ENCODE data around the gene ZFAND6.
"Not testable (repeated sequence)": the region's sequence is repeated elsewhere in the genome, so short reads cannot be mapped to it uniquely, and the experiment has no call there.

ZFAND6 gene

GRCh38 chr15:80151576-80151975 lies 92.1 kb downstream of the ZFAND6 start:
- DNase-seq (ENCODE audit: low spot score): no peak

DNA sequence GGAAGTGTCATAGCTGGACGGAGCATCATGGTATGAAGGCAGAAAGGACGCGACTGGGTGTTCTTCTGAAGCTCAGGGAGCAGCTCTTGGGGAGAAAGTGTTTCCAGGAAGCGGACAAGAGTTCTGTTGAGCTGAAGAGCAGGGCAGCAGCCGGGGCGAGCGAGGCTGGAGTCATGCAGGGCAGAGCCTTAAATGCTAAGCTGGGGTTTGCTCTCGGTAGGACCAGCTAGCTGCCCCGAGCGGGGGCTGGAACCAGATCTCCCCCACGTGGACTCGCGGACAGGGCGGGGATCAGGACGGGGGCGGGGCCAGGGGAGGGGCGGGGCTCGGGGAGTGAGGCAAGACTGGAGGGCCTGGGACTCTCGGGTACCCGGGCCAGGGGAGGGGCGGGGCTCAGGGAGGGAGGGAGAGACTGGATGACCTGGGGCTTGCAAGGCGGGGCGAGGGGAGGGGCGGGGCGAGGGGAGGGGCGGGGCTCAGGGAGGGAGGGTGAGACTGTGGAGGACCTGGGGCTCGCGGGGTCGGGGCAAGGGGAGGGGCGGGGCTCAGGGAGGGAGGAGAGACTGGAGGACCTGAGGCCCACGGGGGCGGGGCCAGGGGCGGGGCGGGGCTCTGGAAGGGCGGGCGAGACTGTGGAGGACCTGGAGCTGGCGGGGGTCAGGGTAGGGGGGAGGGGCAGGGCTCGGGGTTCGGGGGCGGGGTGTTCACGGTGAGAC lies 92.9 kb downstream of the ZFAND6 start:
- DNase-seq (ENCODE audit: low spot score): peak; percentile 94

DNA sequence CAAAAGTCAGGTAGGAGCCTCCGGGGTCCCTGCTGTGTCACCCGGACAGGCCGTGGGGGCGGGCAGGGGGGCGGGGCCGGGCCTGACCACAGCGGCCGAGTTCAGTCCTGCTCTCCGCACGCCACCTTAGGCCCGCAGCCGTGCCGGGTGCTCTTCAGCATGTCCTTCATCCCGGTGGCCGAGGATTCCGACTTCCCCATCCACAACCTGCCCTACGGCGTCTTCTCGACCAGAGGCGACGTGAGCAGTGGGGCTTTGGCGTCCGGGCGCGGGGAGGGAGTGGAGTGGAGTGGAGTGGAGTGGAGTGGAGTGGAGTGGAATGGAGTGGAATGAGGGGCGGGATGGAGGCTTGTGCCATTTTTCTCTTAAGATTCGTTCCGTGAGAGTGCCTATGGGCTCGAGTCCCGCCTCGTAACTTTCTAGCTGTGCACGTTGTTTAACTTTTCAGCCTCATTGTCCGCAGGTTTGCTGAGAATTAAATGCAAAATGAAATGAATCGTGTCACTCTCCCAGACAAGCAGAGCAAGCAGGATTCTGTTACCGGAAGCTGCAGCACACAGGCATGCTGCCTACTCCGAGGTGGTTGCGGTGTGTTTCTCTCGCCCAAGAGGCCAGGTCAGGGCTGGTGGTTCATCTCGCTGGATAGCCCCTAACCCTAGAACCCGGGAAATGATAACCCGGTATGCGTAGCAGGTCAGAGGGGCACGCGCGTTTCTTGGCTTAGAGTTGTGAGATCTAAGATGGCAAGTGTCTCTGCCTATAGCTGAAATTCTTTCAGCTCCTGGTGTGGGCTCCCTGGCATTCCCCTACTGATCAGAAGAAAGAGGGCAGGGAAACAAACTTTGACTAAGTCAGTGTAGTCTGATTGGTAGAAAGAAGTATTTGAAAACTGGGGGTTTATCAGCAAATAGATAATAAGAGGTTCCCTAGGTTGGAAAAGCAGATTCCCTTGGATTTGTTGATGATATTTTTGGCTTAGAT lies 93.7 kb downstream of the ZFAND6 start, which contains the start of gene FAH:
FAH (plus strand) TSS at position 104 of the 981 bp plus-strand sequence; CDS start at position 160, 56 bp downstream.
- peak; percentile 70 for DNase-seq (ENCODE audit: low spot score)

GRCh38 chr15:80153900-80154299 lies 94.4 kb downstream of the ZFAND6 start:
- DNase-seq (ENCODE audit: low spot score): no peak

- no peak for DNase-seq (ENCODE audit: low spot score)
These were observed 94.9 kb downstream of the ZFAND6 start for GRCh38 chr15:80154336-80154735.

- DNase-seq (ENCODE audit: low spot score): no peak
These were observed 95.5 kb downstream of the ZFAND6 start for GRCh38 chr15:80155001-80155377.

- not testable (repeated sequence) for DNase-seq (ENCODE audit: low spot score)
These were observed 96.1 kb downstream of the ZFAND6 start for GRCh38 chr15:80155378-80156175.

DNA sequence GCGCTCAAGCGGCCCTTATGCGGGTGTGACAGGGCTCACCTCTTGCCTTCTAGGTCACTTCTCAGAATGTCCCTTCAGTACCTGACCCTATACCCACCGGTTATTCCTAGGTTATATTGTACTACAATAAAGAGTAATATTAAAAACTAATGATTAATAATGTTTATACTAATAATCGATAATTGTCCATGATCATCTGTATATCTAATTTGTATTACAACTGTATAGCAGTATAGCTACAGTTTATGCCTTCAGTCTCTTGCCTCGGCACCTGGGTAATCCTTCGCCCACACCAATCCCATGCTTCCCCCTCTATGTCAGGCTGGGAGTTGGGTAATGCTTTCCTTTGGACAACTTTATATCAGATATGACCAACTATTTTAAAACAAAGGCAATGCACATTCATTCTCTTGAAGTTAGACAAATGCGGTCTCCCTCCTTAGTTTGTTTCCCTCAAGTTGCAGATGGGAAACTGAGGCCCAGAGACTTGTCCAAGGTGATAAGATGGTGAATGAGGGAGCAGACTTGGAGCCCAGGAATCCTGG lies 96.8 kb downstream of the ZFAND6 start:
- no peak for DNase-seq (ENCODE audit: low spot score)

GRCh38 chr15:80157215-80157614 lies 97.7 kb downstream of the ZFAND6 start:
- DNase-seq (ENCODE audit: low spot score): no peak

GRCh38 chr15:80159301-80159700 lies 99.8 kb downstream of the ZFAND6 start:
- DNase-seq (ENCODE audit: low spot score): no peak

DNA sequence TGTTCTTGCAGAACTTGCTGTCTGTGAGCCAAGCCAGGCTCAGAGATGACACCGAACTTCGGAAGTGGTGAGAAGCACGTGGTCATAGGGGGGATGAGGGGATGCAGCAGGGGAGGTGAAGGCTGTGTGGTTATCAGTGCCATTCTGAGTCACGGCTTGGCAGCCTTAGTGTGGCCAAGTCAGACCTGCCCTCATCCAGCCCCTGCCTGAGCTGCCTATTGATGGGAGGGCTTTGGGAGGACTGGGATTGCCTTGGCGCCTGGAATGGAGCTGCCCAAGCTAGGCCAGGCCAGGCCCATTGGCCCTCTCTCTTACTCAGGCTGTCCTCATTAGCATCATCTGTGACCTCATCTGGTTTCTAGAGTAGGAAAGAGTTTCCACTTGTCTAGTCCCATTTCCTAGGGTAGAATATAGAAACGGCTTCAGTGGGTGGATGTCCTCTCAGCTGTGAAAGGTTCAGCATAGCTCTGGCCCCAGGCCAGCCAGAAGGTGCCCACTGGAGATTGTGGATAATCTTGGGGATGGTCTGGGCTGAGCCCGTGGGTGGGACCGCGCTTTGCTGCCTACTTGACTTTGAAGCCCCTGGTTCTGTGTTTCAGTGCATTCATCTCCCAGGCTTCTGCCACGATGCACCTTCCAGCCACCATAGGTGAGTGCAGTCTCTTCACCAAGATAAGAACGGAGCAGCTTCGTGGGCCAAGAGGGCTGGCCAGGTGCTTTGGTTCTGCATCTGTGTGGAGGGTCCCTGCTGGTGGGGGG lies 100.5 kb downstream of the ZFAND6 start:
- DNase-seq (ENCODE audit: low spot score): no peak

- DNase-seq (ENCODE audit: low spot score): peak; percentile 34
These were observed 101.2 kb downstream of the ZFAND6 start for GRCh38 chr15:80160570-80161156.

GRCh38 chr15:80161468-80162016 lies 102.1 kb downstream of the ZFAND6 start:
- no peak for DNase-seq (ENCODE audit: low spot score)

- DNase-seq (ENCODE audit: low spot score): no peak
These were observed 102.6 kb downstream of the ZFAND6 start for GRCh38 chr15:80162059-80162554.

DNA sequence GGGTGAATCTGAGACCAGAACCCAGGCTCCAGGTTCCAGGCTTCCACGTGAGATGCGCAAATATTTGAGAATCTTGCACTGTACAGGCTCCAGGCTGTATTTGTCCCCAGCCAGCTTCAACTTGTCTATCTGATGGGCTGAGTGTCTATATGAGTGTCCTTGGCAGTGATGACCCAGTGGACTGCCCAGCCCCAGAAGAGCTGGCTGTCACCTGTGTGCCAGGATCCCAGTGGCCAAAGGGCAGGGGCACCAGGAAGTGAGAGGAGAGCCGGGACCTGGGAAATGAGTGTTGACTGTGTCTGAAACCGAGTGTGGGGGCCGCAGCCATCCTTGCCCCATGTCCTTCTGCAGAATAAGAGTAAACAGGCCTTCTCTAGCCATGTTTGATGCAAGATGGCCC lies 103.7 kb downstream of the ZFAND6 start:
- DNase-seq (ENCODE audit: low spot score): no peak

DNA sequence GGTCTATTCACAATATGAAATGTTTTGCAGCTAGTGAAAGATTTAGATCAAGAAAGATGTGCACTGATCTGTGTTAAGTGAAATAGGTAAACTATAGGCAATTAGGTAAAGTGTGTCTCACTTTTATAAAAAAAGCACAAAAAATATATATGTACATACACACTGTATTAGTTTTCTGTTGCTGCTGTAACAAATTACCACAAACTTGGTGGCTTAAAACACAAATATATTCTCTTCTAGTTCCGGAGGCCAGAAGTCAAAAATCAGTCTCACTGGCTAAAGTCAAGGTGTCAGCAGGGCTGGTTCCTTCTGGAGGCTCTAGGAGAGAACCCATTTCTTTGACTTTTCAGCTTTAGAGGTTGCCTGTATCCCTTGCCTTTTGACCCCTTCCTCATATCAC lies 104.4 kb downstream of the ZFAND6 start:
- no peak for DNase-seq (ENCODE audit: low spot score)

DNA sequence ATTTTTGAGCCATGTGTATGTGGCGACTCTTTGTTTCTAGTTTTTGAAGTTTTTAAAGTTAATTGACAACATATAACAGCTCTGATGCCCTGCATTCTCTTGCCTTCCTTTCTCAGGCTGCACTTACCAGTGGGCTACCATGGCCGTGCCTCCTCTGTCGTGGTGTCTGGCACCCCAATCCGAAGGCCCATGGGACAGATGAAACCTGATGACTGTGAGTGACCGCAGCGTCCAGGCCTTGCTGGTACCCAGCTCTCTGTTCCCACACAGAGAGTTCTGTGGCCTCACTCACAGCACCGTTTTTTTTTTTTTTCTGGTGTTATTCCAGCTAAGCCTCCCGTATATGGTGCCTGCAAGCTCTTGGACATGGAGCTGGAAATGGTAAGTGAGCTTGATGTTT lies 108.5 kb downstream of the ZFAND6 start:
- no peak for DNase-seq (ENCODE audit: low spot score)

GRCh38 chr15:80168421-80168820 lies 108.9 kb downstream of the ZFAND6 start:
- DNase-seq (ENCODE audit: low spot score): no peak

- DNase-seq (ENCODE audit: low spot score): no peak
These were observed 110.4 kb downstream of the ZFAND6 start for GRCh38 chr15:80169768-80170357.

DNA sequence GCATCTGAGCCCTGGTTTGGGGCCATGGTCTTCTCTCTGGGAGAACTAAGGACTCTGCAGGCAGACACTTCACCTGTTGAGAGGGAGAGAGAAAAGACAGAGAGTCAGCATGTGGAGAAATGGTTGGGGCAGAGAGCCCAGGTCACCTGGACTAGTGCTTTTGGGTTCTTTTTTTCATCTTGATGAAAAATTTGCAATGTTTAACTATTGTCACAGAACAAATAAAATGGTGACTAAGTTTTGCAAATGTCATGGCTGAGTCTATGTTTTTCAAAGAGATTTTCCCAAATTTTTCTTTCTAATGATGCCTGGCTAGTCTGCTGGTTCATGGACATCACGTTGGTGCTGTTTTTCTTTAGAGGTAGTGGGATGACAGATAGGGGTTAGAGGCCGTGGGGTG lies 111.1 kb downstream of the ZFAND6 start:
- DNase-seq (ENCODE audit: low spot score): no peak
